ENCODE measurements around the gene GTF2F1. TPM values are rescaled to one million over a fixed set of nuclear protein-coding genes. Genes with fewer than 3 reads are reported as not detected.
A peak's percentile ranks its signal among the peaks of the same experiment; 100 is the strongest.

The GTF2F1 gene
- total and polyA plus RNA-seq, 9 of the 15 experiments (the other 6 are each of a cell fraction or from before 2014, with no cell fraction given): 4.7 to 75.4 (median 68.4) TPM

DNA sequence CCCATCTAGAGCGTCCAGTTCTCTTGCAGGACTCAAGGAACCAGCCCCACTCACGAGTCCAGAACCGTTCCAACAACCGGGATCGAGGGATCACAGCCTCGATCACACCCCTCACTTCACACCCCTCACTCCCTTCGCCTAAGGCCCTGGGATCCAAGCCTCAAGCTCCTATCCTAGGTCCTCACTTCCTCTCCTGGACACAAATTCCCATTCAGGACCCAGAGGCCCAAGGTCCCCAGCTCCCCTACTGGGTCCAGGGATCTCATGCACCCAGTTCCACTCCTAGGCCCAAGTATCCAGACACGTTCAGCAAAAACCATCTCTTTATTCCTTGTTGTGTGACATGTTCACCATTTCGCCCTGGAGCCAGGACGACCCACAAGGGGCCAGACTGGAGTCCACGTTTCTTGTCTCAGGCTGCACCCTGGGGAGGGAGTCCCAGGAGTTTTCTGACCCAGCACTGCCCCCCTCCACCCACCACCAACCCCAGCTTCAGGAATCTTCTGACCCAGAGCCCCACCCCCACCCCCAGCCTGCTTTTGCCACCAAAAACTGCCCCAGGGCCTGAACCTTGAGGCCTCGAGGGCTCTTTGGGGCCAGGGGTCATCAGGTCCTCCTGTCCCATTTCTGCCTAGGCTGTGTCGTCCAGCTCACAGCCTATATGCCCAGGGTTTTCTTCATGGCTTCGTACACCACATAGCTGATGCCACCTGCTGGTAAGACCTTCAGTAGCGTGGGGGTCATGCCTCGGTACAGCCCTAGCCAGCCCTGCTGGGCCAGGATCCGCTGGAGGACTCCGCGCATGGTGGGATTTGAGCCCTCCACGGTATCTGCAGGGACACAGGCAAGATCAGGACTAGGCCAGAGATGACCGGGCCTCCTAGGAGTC, 33.0 kb upstream of the GTF2F1 start (continued):
- no peak for TF ChIP-seq MIER1 (IDR thresholded peaks at IDR 0.05; ENCODE audit: low read depth)
- TF ChIP-seq ZBTB1 (CRISPR knock-in tag; IDR thresholded peaks at IDR 0.05; ENCODE audit: borderline replicate concordance, low read depth): no peak; the same call in 1 of the 2 replicates
- no peak for TF ChIP-seq ZNF239 (CRISPR knock-in tag; IDR thresholded peaks at IDR 0.05)
- TF ChIP-seq ZFX (CRISPR knock-in tag; IDR thresholded peaks at IDR 0.05): peak; percentile 55; the same call in 1 of the 2 replicates
- TF ChIP-seq TEAD4 (IDR thresholded peaks at IDR 0.05; ENCODE audit: low read length): no peak
- TF ChIP-seq TEAD4 (CRISPR knock-in tag; IDR thresholded peaks at IDR 0.05; ENCODE audit: borderline replicate concordance): no peak
- peak; percentile 72; the same call in 1 of the 2 replicates for TF ChIP-seq HDGF (IDR thresholded peaks at IDR 0.05)
- TF ChIP-seq ZNF143 (CRISPR knock-in tag; IDR thresholded peaks at IDR 0.05): no peak
- TF ChIP-seq ZNF707 (CRISPR knock-in tag; conservative IDR thresholded peaks at IDR 0.05): 0 out of 2 replicates have a peak, but pooled peaks have one; percentile 1
- 0 out of 2 replicates have a peak, but pooled peaks have one; percentile 33 for TF ChIP-seq THRAP3 (IDR thresholded peaks at IDR 0.05; ENCODE audit: borderline replicate concordance)
- TF ChIP-seq KAT2B (IDR thresholded peaks at IDR 0.05; ENCODE audit: low read depth, low read length): no peak
- TF ChIP-seq, protein P1, sequence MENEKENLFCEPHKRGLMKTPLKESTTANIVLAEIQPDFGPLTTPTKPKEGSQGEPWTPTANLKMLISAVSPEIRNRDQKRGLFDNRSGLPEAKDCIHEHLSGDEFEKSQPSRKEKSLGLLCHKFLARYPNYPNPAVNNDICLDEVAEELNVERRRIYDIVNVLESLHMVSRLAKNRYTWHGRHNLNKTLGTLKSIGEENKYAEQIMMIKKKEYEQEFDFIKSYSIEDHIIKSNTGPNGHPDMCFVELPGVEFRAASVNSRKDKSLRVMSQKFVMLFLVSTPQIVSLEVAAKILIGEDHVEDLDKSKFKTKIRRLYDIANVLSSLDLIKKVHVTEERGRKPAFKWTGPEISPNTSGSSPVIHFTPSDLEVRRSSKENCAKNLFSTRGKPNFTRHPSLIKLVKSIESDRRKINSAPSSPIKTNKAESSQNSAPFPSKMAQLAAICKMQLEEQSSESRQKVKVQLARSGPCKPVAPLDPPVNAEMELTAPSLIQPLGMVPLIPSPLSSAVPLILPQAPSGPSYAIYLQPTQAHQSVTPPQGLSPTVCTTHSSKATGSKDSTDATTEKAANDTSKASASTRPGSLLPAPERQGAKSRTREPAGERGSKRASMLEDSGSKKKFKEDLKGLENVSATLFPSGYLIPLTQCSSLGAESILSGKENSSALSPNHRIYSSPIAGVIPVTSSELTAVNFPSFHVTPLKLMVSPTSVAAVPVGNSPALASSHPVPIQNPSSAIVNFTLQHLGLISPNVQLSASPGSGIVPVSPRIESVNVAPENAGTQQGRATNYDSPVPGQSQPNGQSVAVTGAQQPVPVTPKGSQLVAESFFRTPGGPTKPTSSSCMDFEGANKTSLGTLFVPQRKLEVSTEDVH (IDR thresholded peaks at IDR 0.05; ENCODE audit: low read depth, partially characterized antibody): no peak
- TF ChIP-seq, protein P2, sequence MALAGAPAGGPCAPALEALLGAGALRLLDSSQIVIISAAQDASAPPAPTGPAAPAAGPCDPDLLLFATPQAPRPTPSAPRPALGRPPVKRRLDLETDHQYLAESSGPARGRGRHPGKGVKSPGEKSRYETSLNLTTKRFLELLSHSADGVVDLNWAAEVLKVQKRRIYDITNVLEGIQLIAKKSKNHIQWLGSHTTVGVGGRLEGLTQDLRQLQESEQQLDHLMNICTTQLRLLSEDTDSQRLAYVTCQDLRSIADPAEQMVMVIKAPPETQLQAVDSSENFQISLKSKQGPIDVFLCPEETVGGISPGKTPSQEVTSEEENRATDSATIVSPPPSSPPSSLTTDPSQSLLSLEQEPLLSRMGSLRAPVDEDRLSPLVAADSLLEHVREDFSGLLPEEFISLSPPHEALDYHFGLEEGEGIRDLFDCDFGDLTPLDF (CRISPR knock-in tag; IDR thresholded peaks at IDR 0.05): no peak
- TF ChIP-seq RBM14 (IDR thresholded peaks at IDR 0.05; ENCODE audit: borderline replicate concordance, insufficient read depth, low read depth, low read length): no peak
- TF ChIP-seq, protein P3, sequence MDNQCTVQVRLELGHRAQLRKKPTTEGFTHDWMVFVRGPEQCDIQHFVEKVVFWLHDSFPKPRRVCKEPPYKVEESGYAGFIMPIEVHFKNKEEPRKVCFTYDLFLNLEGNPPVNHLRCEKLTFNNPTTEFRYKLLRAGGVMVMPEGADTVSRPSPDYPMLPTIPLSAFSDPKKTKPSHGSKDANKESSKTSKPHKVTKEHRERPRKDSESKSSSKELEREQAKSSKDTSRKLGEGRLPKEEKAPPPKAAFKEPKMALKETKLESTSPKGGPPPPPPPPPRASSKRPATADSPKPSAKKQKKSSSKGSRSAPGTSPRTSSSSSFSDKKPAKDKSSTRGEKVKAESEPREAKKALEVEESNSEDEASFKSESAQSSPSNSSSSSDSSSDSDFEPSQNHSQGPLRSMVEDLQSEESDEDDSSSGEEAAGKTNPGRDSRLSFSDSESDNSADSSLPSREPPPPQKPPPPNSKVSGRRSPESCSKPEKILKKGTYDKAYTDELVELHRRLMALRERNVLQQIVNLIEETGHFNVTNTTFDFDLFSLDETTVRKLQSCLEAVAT (IDR thresholded peaks at IDR 0.05): peak in 1 of 2 experiments; percentile 81; a peak in 2 of 4 replicates
- TF ChIP-seq CREM (IDR thresholded peaks at IDR 0.05; ENCODE audit: low read depth): no peak
- TF ChIP-seq, protein P4, sequence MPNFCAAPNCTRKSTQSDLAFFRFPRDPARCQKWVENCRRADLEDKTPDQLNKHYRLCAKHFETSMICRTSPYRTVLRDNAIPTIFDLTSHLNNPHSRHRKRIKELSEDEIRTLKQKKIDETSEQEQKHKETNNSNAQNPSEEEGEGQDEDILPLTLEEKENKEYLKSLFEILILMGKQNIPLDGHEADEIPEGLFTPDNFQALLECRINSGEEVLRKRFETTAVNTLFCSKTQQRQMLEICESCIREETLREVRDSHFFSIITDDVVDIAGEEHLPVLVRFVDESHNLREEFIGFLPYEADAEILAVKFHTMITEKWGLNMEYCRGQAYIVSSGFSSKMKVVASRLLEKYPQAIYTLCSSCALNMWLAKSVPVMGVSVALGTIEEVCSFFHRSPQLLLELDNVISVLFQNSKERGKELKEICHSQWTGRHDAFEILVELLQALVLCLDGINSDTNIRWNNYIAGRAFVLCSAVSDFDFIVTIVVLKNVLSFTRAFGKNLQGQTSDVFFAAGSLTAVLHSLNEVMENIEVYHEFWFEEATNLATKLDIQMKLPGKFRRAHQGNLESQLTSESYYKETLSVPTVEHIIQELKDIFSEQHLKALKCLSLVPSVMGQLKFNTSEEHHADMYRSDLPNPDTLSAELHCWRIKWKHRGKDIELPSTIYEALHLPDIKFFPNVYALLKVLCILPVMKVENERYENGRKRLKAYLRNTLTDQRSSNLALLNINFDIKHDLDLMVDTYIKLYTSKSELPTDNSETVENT (CRISPR knock-in tag; IDR thresholded peaks at IDR 0.05): no peak
- TF ChIP-seq HLTF (IDR thresholded peaks at IDR 0.05): no peak
- no peak for TF ChIP-seq SIRT6 (IDR thresholded peaks at IDR 0.05; ENCODE audit: low read depth, low read length)
- no peak for TF ChIP-seq SMC3 (conservative IDR thresholded peaks at IDR 0.05; ENCODE audit: insufficient read depth, low read depth, low read length)

All from K562 (cell line).